Hepatocyte (in vitro differentiated cells): ENCODE results near the gene DIP2B. TPM values are rescaled to one million over a fixed set of nuclear protein-coding genes. Genes with fewer than 3 reads are reported as not detected.
A peak's percentile ranks its signal among the peaks of the same experiment; 100 is the strongest.

ENCODE experiments used
- DNase-seq: peaks from one replicate; pipeline ENCODE4 v3.0.0-alpha.2; 2016; ENCODE audit warnings: low spot score
- H2AFZ ChIP-seq: fragments of 200-600 bp; sonication (generic); 2 replicates; pipeline ENCODE4 v1.6.0; 2016; ENCODE audit warnings: antibody characterized with exemption, mild to moderate bottlenecking
- H3K27ac ChIP-seq: fragments of 200-600 bp; sonication (generic); 2 replicates; pipeline ENCODE4 v1.5.1; 2016; ENCODE audit warnings: mild to moderate bottlenecking
- H3K27me3 ChIP-seq: fragments of 200-600 bp; sonication (generic); 2 replicates; pipeline ENCODE4 v1.6.1; 2016
- H3K36me3 ChIP-seq: fragments of 200-600 bp; sonication (generic); replicated peaks from 2 replicates; pipeline ENCODE4 v1.5.1; 2016; ENCODE audit warnings: low read depth; ENCODE audit not compliant: insufficient read depth
- H3K4me1 ChIP-seq: fragments of 200-600 bp; sonication (generic); 2 replicates; pipeline ENCODE4 v1.5.1; 2016; ENCODE audit warnings: mild to moderate bottlenecking, moderate library complexity; ENCODE audit not compliant: insufficient read depth
- H3K4me2 ChIP-seq: fragments of 200-600 bp; sonication (generic); 2 replicates; pipeline ENCODE4 v1.6.0; 2016
- H3K4me3 ChIP-seq: fragments of 200-600 bp; sonication (generic); 2 replicates; pipeline ENCODE4 v1.5.1; 2016; ENCODE audit warnings: mild to moderate bottlenecking
- H3K79me2 ChIP-seq: fragments of 200-600 bp; sonication (generic); 2 replicates; pipeline ENCODE4 v1.6.0; 2017; ENCODE audit warnings: mild to moderate bottlenecking
- H3K9me2 ChIP-seq: fragments of 200-600 bp; sonication (generic); replicated peaks from 2 replicates; pipeline ENCODE4 v1.6.0; 2017; ENCODE audit warnings: mild to moderate bottlenecking; ENCODE audit not compliant: insufficient read depth
- H3K9me3 ChIP-seq: fragments of 200-600 bp; sonication (generic); 2 replicates; pipeline ENCODE4 v1.5.1; 2016; ENCODE audit warnings: low read depth, mild to moderate bottlenecking
- H4K20me1 ChIP-seq: fragments of 200-600 bp; sonication (generic); 2 replicates; pipeline ENCODE4 v1.6.0; 2016; ENCODE audit warnings: mild to moderate bottlenecking; ENCODE audit not compliant: insufficient read depth, poor library complexity, severe bottlenecking
- CTCF ChIP-seq: fragments of 200-600 bp; sonication (generic); IDR thresholded peaks from 2 replicates; pipeline ENCODE4 v1.5.1; 2016; ENCODE audit warnings: antibody characterized with exemption, mild to moderate bottlenecking; ENCODE audit not compliant: poor library complexity
- EZH2 ChIP-seq: fragments of 200-600 bp; sonication (generic); IDR thresholded peaks from 2 replicates; pipeline ENCODE4 v1.6.1; 2016; ENCODE audit warnings: antibody characterized with exemption, mild to moderate bottlenecking, borderline replicate concordance
- EZH2phosphoT487 ChIP-seq: fragments of 200-600 bp; sonication (generic); IDR thresholded peaks from one replicate; pipeline ENCODE4 v1.6.1; 2018; ENCODE audit warnings: antibody characterized with exemption, mild to moderate bottlenecking, low read depth, moderate library complexity; ENCODE audit not compliant: unreplicated experiment, severe bottlenecking
- WGBS: methylation state at CpG from one replicate; pipeline ENCODE4 v1.1.6; 2016; ENCODE audit warnings: low lambda C conversion rate; ENCODE audit errors: missing lambda C conversion rate; 5-methylcytosine and 5-hydroxymethylcytosine counted together
- polyA plus RNA-seq: library from polyadenylated mRNA; unstranded; fragments of >200 nt; fragmentation: Nextera tagmentation; extraction: Ambion mirVana; gene quantifications from 2 replicates; pipeline ENCODE4 v1.2.1, GENCODE V29; 2016
- total RNA-seq: library from RNA; depleted of rRNA; stranded (reverse); fragments of >200 nt; gene quantifications from 2 replicates; pipeline ENCODE4 v1.2.3, GENCODE V29; 2014

DIP2B gene
- total and polyA plus RNA-seq, 2 experiments from 2014 or later = 10.5 to 31.8 TPM

- Histone ChIP-seq H3K36me3 (no peaks in the 10 kb centered on the region), H3K27ac (peak overlapping the region; percentile 39), H4K20me1 (peaks cover 8% of the 10 kb centered on the region), H3K79me2 (peaks cover 91% of the 10 kb centered on the region), H2AFZ (no peak overlapping the region), H3K9me3 (no peaks in the 10 kb centered on the region), H3K4me3 (no peak overlapping the region), H3K4me2 (peak overlapping the region; percentile 51), H3K9me2 (no peaks in the 10 kb centered on the region), H3K4me1 (peaks cover 37% of the 10 kb centered on the region), H3K27me3 (no peaks in the 10 kb centered on the region)
- TF ChIP-seq EZH2phosphoT487 (no peak), CTCF (no peak), EZH2 (no peak)
- DNase-seq = no peak
- 37% methylated on average over 5 of the region's 5 CpGs for WGBS
These were observed 70.0 kb downstream of the DIP2B start for GRCh38 chr12:50574601-50575348.

GRCh38 chr12:50579757-50580267, 75.0 kb downstream of the DIP2B start:
- Histone ChIP-seq H3K9me3 (no peaks in the 10 kb centered on the region), H3K27me3 (no peaks in the 10 kb centered on the region), H3K36me3 (no peaks in the 10 kb centered on the region), H3K79me2 (peaks cover 86% of the 10 kb centered on the region), H3K4me1 (peaks cover 9% of the 10 kb centered on the region), H3K4me2 (no peak overlapping the region), H4K20me1 (peaks cover 2% of the 10 kb centered on the region), H3K9me2 (no peaks in the 10 kb centered on the region), H3K27ac (no peak overlapping the region), H3K4me3 (no peak overlapping the region), H2AFZ (no peak overlapping the region)
- DNase-seq = no peak
- TF ChIP-seq CTCF (no peak), EZH2phosphoT487 (no peak), EZH2 (no peak)
- 88% methylated on average over 1 of the region's 1 CpG for WGBS

- H3K9me3 ChIP-seq = no peaks in the 10 kb centered on the region
- H4K20me1 ChIP-seq = peaks cover 2% of the 10 kb centered on the region
- peaks cover 4% of the 10 kb centered on the region for H3K4me1 ChIP-seq
- no peak overlapping the region for H3K27ac ChIP-seq
- no peaks in the 10 kb centered on the region for H3K36me3 ChIP-seq
- H3K4me3 ChIP-seq = no peak overlapping the region
- H3K9me2 ChIP-seq = no peaks in the 10 kb centered on the region
- H3K79me2 ChIP-seq = peaks cover 87% of the 10 kb centered on the region
- no peak for DNase-seq
- WGBS = 89% methylated on average over 3 of the region's 3 CpGs
- no peaks in the 10 kb centered on the region for H3K27me3 ChIP-seq
- no peak overlapping the region for H3K4me2 ChIP-seq
- no peak overlapping the region for H2AFZ ChIP-seq
- TF ChIP-seq EZH2phosphoT487 = no peak
These were observed 75.7 kb downstream of the DIP2B start for GRCh38 chr12:50580436-50580835.
